NCI-H748 treated with DMSO at 0.1 percent for 48 hours (cell line): ENCODE results near the gene FBXW7.

ENCODE experiments used
- DNase-seq: peaks from one replicate; lab custom pipeline; 2025; lab: John Stamatoyannopoulos, UW

FBXW7 gene

GRCh38 chr4:152369902-152370295 is 166.0 kb downstream of the FBXW7 start:
- DNase-seq, result peak; percentile 37

DNA sequence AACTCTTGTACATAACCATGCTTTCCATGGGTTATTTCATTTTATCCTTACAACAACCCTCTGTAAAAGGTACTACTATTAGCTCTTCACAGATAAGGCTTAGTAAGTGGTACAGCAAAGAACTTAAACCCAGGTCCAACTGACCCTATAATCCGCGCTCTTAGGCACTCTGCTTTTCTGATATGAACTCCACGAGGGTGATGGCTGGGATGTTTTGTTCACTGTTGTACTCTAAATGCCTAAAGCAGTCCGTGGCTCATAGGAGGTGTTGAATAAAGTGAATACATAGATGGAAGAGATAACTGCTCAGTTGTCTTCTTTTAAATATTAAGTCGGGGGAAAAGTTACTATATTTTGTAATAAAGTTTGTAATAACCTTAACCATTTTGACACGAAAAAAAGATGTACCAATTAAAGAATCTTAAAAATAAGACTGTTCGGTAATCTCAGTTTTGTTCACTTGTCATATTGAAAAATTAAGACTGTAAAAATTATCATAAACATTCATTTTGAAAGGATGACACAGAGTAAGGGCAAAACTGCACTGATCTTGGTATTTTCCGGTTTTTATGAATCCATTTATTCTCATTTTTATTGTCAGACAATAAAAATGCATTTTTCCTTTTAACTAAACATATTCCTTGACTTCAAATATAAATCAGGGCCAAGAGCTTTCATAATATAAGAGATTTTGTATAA is 166.5 kb downstream of the FBXW7 start:
- peak; percentile 41 for DNase-seq

DNA sequence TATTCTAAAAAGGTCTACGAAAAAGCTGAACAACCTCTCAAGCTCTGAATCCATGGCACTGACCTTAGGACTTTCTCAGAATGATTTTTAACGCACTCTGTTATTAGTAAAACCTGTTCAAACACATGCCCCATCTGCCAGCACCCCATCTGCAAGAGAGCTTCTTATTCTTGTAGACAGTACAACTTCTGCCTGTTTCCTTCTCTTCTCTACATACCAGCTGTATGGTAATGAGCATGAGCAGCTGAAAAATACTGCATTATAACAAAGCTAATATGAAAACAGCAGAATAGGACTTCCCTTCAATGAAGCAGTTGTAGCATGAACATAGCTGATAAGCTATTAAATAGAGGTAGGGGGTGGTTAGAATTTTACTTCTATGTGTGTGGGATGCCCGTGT is 167.9 kb downstream of the FBXW7 start:
- peak; percentile 92 for DNase-seq

DNA sequence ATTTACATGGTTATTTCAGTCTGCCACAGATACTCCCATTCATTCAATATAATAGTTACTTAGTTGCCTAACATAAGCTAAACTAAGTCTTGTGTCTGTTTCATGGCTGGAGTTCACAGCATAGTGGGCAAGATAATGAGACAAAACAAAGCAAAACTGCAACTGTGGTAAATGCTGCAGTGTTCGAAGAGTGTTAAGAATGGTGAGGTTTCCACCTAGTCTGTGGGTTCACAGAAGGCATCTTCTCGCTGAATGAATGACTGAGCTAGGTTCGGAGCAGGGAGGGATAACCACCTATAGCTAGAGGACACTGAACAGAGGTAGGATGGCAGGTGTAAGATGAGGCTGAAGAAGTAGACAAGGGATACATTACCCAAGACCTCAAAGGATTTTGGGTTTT is 171.0 kb downstream of the FBXW7 start:
- DNase-seq, result no peak

DNA sequence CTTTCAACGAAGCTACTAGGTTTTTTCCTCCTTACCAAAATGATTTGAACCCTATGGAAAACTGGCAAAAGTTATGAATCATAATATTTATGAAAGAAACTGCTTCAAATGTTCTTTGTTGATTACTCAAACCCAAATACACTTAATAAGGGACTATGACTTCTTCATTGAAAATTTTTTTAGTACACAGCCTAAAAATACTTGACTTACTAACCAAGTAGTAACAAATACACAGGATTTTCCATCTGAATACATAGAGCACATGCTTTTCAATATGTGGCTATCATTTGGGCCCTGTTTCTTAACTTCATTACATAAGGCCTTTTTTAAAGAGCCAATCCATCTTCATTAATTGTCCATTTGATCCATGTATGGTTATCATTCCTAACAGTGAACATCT is 171.5 kb downstream of the FBXW7 start:
- DNase-seq, result no peak

- no peak for DNase-seq
Measured at GRCh38 chr4:152363904-152364303, 172.0 kb downstream of the FBXW7 start.

DNA sequence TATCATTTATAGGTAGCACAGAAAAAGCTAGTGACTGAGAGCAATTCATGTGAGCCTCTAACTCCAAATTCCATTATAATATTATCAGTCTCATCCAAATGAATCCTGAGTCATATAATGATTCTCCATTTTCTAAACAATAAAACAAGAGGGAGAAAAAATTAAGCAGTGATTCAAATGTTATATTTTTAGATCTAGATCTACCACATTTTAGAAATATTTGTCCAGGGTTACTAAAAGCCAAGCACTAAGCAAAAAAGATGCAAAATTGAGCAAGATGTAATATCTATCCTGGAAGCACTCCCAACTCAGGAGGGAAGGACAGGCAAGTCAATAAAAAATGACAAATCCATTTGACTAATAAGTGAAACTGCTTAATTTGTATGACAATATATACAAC is 172.8 kb downstream of the FBXW7 start:
- no peak for DNase-seq

DNA sequence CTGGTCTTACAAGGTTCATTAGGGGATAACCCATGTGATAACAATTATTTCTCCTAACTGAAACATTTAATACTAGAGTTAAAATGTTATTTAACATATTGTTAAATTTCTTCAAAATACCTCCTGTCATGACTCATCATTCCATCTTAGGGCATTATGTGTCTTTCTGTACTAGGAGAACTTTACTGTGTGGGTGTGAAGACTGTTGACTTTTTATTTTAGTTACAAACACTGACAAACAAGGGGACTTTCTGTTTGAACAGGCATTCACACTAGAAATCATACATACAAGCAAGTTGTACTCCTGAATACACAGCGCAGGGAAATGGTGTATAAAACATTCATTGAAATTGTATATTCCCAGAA is 175.9 kb downstream of the FBXW7 start:
- no peak for DNase-seq

DNA sequence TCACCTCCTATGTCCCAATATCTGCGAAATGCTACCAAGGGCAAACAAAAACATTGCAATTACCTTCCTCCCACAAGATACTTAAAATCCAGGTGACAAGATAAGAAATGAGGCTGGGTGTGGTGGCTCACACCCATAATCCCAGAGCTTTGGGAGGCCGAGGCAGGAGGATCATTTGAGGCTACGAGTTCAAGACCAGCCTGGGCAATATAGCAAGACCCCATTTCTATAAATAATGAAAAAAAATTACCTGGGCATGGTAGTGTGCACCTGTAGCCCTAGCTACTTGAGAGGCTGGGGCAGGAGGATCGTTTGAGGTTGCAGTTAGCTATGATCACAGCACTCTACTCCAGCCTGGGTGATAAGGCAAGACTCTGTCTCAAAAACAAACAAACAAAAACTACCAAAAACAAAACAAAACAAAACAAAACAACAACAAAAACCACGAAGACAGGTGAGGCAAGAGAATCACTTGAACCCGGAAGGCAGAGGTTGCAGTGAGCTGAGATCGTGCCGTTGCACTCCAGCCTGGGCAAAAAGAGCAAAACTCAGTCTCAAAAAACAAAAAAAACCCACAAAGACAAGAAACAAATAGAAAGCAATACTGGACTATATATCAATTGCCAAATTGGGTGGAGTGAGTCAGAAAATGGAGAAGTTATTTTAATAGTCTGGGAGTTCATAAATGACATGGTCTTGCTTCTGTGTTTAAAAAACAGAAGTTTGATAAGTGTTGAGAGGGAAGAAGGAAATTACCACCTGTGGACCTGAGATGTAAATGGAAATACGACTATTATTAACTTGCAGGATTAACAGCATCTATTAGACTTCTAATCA is 176.5 kb downstream of the FBXW7 start:
- DNase-seq, result no peak

DNA sequence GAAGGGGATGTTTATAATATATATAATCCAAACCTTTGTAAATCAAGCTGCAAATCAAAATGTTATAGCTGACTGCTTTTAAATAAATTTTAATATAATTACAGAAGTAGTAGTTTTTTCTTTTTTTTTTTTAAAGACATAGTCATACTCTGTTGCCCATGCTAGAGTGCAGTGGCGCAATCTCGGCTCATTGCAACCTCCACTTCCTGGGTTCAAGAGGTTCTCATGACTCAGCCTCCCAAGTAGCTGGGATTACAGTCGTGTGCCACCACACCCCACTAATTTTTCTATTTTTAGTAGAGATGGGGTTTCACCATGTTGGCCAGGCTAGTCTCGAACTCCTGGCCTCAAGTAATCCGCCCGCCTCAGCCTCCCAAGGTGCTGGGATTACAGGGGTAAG is 178.7 kb downstream of the FBXW7 start:
- no peak for DNase-seq

- DNase-seq, result no peak
Measured at GRCh38 chr4:152356428-152357034, 179.4 kb downstream of the FBXW7 start.

DNA sequence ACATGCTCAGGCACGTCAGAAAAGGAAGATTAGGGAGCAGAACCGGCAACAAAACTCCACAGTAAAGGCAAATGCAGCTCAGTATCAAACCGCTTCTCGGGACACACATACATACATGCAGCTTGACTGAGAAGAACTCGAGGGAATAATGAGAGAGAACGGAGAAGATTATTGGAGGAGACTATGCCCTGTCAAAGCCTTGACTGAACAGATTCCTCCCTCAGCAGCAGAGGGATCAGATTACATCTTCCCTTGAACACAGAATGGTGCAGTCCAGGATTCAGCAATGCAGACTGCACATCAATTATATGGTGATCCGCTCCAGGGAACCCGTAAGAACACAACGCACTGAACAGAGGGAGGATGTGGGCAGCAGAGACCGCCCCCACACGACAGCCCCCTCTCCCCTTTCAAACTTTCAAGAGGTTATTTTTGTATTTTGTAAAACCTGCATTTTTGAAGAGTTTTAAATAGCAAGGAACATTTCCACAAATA is 183.2 kb downstream of the FBXW7 start:
- DNase-seq, result peak; percentile 95

GRCh38 chr4:152352215-152352614 is 183.7 kb downstream of the FBXW7 start:
- DNase-seq, result no peak

DNA sequence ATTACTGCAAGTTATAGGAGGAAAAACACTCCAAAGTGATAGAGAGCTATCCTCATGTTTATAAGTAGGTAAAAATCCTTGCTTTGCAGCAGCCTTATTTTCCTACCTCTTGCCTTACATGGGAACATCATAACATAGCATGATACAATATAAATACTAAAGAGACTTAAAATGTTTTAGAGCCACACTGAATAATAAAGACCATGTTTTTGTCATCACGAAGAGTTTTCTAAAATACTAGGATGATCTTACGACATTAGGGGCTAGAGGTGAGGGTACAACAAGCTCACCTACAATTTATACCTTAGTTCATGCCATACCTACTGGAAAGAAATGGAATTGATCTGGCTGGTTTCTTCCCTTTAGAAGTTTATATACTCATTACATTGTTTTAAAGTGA is 184.8 kb downstream of the FBXW7 start:
- peak; percentile 47 for DNase-seq

- DNase-seq, result peak; percentile 44
Measured at GRCh38 chr4:152348670-152349069, 187.2 kb downstream of the FBXW7 start.

DNA sequence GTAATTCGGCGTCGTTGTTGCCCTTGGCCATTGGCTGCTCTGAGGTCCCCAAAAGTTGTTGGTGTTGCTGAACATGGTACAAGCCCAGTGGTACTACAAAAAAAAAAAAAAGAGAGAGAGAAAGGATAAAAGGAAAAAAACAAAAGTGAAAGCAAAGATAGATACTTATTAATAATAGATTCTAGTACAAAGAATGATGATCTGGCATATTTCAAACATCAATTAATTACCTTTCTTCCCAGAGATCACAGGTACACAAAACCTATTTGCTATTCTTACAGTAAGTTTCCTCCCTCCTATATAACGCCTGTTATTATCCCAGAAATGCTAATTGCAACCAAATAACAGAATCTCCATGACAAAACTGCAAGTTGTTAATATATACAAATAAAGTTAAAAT is 188.9 kb downstream of the FBXW7 start:
- no peak for DNase-seq

- DNase-seq, result no peak
Measured at GRCh38 chr4:152346526-152346925, 189.4 kb downstream of the FBXW7 start.

DNA sequence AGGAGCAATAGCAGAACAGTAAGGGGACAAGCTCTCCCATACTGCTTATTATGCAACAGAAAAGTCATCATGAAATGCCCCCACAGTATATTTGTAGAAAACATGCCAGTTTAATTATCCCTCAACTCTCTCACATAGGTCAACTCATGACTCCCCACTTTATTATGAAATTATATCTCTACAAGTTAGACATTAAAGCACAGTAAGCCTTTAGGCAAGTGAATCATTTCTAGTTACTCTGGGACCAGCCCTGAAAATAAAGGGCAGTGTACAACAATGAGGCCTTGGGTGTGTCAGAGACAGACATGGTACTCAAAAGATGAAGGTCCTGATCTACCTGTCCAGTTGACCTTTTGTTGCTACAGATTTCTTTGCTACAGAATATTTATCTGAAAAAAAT is 191.9 kb downstream of the FBXW7 start:
- no peak for DNase-seq

DNA sequence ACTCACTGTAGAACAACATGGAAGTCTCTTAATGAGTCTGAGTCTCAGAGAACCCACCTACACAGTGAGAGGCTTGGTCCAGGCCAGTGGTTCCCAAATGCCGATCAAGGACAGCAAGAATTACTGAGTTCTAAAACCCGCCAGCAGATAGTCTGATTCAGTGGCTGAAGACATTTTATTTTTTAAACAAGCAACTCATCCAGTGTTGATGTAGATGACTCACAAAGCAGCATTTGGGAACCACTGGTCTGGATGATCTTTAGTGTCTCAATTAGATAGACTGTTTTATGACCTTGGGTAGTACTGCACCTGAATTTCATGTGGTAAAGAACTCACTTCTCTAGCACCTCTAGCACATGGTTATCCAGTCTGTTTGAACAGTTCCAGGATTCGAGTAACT is 193.6 kb downstream of the FBXW7 start:
- DNase-seq, result no peak

DNA sequence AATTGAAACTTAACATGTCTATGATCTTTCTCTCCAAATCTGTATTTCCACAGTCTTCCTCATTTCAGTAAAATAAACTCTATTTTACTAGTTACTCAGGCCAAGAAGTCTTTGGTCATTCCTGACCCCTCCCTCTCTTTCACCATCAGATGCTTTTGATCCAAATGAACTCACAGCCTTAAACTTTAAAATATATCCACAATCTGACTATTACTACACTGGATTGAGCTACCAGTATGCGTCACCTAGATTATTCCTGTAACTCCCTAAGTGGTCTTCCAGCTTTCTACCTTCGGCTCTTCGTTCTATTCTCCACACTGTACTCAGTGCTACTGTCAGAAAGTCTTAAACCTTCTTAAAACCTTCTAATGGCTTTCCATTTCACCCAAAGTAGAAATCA is 195.1 kb downstream of the FBXW7 start:
- DNase-seq, result no peak

GRCh38 chr4:152339576-152339975 is 196.3 kb downstream of the FBXW7 start:
- no peak for DNase-seq

DNA sequence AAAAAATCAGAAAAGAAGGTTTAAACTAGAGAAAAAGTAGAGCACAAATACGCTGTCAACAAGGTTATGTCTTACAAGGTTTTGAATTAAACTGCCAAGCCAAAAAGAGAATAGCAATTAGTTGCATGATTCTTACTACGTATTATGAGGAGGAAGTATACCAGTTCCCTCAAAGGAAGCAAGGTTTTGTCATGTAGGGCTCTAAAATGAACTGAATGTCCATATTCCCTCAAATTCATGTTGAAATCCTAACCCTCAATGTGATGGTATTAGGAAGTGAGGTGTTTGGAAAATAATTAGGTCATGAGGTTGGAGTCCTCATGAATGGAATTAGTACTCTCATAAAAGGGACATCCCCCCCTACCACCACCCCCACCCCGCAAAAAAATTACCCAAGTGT is 201.0 kb downstream of the FBXW7 start:
- DNase-seq, result no peak

- DNase-seq, result no peak
Measured at GRCh38 chr4:152331042-152331441, 204.8 kb downstream of the FBXW7 start.
